Testis (tissue), 2 donors: ENCODE measurements around the gene WTAP.

Source experiments
- POLR2A ChIP-seq: fragments of 450-650 bp; IDR thresholded peaks from one replicate; pipeline ENCODE4 v1.6.1; 2017; ENCODE audit warnings: antibody characterized with exemption, mild to moderate bottlenecking, moderate library complexity
- TF ChIP-seq, protein P1 (sequence below), 3 experiments: fragments of 450-650 bp in 2 of 3; fragments of 200-600 bp in 1 of 3; sonication (generic) in 1 of 3; IDR thresholded peaks; one replicate each; pipeline ENCODE4 v1.5.1; 2016 to 2019; ENCODE audit warnings: antibody characterized with exemption in 3 of 3, mild to moderate bottlenecking in 2 of 3, moderate library complexity in 1 of 3

- TF ChIP-seq, protein P1, sequence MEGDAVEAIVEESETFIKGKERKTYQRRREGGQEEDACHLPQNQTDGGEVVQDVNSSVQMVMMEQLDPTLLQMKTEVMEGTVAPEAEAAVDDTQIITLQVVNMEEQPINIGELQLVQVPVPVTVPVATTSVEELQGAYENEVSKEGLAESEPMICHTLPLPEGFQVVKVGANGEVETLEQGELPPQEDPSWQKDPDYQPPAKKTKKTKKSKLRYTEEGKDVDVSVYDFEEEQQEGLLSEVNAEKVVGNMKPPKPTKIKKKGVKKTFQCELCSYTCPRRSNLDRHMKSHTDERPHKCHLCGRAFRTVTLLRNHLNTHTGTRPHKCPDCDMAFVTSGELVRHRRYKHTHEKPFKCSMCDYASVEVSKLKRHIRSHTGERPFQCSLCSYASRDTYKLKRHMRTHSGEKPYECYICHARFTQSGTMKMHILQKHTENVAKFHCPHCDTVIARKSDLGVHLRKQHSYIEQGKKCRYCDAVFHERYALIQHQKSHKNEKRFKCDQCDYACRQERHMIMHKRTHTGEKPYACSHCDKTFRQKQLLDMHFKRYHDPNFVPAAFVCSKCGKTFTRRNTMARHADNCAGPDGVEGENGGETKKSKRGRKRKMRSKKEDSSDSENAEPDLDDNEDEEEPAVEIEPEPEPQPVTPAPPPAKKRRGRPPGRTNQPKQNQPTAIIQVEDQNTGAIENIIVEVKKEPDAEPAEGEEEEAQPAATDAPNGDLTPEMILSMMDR (IDR thresholded peaks at IDR 0.05), result no peak
- no peak for TF ChIP-seq POLR2A
Observed at GRCh38 chr6:159805440-159806020, 78.2 kb downstream of the WTAP start.
